Occipital lobe (tissue), 2 donors: ENCODE measurements around the gene MRPL24. TPM values are rescaled to one million over a fixed set of nuclear protein-coding genes. Genes with fewer than 3 reads are reported as not detected.
"Not testable (repeated sequence)": the region's sequence is repeated elsewhere in the genome, so short reads cannot be mapped to it uniquely, and the experiment has no call there.

ENCODE experiments used
- DNase-seq: peaks from one replicate; lab custom pipeline; 2025; lab: John Stamatoyannopoulos, UW
- total RNA-seq: library from RNA; depleted of rRNA; stranded (reverse); fragments of >200 nt; gene quantifications from one replicate; pipeline ENCODE4 v1.2.3, GENCODE V29; 2014

MRPL24 gene
- 10.6 TPM for total RNA-seq

DNA sequence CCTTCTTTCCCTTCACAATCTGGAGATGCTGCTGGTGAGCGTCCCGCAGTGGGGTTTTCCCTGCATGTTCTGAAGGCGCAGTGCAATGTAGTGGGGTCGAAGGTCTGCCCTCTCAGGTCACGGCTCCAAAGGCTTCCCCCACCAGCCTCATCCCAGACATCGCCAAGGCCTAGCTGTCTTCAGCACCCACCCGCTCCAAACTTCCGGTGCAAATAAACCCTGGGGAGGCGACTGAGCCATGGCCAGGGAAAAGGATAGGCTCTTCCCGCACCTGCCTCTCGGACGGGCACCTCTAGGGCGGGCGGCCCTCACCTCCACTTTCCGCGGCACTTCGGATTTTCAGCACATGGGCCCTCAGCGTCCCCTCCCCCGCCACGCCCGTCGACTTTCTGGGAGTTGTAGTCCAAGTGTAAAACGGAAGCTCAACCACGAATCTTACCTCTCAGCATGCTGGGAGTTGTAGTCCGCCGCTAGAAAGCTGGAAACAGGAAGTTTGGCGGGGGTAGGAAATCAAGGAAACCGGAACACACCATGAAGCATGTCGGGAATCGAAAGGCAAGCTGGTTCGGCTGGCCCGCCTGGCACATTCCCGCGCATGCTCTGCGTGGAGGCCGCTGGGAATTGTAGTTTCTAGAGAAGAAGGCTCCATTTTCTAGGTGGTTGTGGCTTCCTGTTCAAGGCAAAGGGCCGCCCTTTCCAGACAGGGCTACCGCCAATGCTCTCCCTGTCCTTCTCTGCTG is at the start of gene MRPL24:
TSS of gene MRPL24 (minus strand) at position 348 of the 740 bp plus-strand sequence. CDS start 2,384 bp downstream, outside the sequence.
- DNase-seq, result peak; percentile 98

DNA sequence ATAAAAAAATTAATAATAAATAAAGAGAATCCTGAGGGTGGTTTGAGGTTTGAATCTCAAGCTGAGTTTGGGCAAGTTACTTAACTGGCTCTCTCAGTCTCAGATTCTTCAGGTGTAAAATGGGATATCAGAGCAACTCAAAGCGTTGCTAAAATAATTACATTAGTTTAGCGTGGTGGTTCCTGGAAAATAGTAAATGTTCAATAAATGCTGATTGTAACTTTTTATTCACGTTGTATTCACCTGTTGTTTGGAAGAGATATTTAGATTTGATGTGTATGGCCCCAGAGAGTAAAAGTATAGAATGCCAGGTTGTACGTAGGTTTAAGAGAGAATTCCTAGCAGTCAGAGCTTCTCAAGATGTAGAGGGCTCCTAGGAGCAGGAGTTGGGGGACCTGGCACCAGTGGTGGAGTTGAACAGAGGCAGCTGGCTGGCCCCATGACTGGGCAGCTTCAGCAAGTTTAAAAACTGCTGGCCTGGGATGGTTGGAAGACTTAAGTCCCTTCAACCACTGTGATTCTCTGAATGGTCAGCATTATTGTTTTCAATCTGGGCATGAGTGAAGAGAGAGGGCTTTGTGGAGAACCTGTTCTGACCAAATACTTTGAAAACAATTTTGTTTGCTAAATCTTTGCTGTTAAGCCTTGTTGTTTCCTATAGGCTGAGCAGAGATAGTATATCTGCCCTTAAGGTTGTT is 48.9 kb upstream of the MRPL24 start:
- no peak for DNase-seq

DNA sequence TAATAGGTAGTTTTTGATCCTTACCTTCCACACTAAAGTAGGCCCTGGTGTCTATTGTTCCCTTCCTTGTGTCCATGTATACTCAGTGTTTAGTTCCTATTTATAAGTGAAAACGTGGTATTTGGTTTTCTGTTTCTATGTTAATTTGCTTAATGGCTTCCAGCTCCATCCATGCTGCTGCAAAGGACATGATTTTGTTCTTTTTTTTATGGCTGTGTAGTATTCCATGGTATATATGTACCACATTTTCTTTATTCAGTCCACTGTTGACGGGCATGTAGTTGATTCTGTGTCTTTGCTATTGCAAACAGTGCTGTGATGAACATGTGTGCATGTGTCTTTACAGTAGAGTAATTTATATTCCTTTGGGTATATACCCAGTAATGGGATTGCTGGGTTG is 47.2 kb upstream of the MRPL24 start:
- DNase-seq, result no peak

DNA sequence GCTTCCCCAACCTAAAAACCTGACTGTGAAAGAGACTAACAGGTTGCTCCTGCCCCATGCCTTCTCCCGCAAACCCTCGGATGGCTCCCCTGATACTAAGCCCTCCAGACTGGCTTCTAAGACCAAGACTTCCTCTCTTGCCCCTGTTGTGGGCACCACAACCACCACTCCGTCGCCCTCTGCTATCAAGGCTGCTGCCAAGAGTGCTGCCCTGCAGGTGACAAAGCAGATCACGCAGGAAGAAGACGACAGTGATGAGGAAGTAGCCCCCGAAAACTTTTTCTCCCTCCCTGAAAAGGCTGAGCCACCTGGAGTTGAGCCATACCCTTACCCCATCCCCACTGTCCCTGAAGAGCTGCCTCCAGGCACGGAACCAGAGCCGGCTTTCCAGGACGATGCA is 45.8 kb upstream of the MRPL24 start:
- no peak for DNase-seq

DNA sequence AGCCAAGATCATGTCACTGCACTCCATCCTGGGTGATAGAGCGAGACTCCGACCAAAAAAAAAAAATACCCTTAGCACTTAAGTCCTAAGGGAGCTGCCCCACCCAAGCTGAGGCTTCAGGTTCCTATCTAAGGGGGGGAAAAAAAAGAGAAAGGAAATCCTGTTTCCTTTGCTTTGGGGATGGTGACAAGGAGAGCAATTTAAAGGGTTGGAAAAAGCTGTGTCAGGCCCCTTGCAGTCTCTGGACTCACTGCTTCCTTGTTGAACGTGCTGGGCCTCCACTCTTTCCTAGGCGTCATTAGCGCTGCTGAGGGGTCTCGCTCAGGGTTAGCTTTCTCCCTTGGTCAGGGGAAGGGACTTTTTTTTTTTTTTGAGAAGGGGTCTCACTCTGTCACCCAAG is 44.6 kb upstream of the MRPL24 start:
- no peak for DNase-seq

DNA sequence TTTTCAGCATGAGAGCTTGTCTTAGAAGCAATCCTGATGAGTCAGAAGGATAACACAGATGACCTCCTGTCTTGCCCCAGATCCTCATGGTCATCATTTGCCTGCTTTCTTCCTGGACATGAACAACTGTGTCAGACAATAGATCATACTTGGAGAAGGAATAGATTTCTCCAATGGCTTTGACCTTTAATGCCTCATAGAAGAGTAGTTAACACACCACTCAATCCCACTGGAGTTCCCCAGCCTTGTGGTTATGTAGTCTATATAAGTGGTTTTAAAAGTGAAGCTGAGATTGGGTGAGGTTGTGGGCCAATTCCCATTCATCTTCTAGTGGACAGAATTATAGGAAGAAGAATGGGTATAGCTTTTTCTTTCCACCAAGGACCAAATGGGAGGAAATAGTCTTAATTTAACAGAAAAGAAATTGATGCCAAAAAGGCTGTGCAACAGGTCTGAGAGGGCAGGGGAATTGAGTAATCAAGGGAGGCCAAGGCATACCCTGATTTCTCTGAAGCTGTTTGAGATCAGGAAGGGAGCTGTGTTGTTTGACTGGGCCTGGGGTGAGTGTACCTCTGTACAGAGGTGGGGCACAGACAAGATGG is 40.8 kb upstream of the MRPL24 start:
- no peak for DNase-seq

DNA sequence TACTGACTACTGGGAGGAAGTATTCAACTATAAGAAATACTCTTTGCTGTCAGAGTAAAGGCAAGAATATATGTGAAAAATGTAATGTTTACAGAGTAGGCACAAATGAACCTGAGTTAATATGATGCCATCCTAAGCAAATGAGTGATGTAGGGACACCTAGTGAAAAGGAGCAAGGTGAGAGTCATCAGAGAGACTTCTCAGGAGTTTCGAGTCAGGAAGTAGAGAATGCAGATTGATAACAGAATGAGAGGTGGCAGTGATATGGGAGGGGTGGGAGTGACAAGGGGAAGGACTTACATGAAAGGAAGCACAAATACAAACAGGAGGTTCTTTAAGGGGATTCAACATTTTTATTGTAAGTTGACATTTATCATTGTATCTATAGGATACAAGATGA is 36.7 kb upstream of the MRPL24 start:
- DNase-seq, result no peak

DNA sequence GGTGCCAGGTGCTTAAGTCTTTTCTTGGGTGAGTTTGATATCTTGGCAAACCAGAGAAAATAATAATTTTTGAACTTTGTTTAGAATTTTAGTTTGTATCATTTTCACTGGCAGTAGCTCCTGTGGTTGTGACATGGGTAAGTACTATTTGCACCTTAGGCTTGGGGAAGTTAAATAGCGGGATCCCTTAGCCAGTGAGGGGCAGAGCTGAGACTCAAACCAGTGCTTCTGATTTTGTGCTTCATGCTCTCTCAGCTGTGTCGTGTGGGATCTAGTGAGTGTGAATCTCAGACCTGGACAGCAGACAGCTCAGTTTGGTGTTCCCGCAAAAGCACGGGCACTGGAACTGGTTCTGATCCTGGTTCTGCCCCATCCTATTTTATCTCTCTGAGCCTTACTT is 36.1 kb upstream of the MRPL24 start:
- no peak for DNase-seq

DNA sequence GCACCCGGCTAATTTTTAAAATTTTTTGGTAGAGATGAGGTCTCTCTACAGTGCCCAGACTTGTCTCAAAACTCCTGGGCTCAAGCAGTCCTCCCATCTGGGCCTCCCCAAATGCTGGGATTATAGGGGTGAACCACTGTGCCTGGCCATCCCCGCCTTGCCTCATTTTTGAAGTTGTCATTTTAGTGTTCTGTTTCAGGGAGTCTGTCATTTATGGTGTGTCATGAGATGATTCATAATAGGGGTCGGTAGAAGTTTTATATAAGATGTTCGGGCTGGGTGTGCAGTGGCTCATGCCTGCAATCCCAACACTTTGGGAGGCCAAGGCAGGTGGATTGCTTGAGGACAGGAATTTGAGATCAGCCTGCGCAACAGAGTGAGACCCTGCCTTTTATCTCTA is 34.9 kb upstream of the MRPL24 start:
- DNase-seq, result no peak

DNA sequence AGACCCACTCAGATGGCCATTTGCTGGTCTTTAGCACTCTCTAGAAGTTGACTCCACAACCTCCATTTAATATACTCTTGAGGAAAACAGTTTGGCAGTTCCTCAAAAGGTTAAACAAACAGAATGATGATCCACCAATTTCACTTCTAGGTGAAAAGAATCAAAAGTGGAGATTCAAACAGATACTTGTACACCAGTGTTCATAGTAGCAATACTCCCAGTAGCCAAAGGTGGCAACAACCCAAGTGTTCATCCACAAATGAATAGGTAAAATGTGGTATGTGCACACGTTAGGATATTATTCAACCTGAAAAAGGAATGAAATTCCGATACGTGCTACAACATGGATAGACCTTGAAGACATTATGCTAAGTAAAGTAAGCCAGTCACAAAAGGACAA is 32.7 kb upstream of the MRPL24 start:
- DNase-seq, result no peak

DNA sequence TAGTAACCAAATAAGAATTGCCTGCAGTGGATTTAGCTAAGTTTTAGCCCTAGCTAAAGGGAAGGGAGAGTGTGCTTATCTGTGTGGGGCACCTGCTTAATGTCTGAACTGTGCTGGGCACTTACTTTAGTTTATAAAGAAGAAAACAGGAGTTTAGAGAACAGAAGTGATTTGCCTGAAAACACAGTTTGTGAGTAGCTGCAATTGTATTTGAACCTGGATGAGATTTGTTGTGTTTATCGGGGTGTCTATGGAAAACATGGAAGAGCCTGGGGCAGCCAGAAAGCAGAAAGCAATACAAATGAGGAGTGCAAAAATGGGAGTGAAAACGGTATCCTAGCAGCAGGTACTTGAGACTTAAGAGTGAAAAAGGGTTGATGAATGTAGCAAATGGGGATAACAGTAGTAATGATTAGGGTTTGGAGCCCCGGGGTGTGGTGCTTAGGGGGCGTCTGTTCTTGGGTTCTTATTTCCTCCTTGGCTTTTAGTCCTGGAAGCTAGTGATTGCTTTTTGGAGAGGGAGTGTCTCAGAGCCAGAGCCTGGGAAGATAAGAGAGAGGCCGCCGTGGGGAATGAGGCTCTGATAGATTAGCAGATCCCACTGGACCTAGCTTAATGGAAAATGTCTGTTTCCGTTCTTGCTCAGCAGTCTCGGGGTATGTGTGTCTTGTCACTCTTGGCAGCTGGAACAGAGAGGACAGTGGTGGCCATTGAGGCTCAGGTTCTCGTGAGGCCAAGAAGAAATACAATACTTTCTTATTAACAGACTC is 32.0 kb upstream of the MRPL24 start:
- DNase-seq, result no peak

DNA sequence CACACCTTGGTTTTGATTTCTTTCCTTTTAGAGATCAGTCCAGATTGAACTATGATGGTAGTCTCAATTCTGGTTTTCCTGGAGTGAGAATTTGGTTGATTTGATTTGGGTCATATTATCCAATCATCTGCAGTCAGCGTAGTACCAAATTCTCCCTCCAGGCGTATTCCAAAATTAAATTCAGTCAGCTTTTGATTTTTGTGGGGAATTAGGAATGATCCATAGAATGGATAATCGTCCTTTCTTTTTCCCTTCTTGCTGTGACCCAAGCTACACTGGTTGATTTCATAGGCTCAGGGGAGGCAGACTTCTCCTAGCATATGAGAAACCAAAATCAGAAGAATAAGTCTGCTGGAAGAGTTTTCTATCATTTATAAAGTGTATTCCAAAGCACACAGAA is 31.3 kb upstream of the MRPL24 start:
- DNase-seq, result no peak

DNA sequence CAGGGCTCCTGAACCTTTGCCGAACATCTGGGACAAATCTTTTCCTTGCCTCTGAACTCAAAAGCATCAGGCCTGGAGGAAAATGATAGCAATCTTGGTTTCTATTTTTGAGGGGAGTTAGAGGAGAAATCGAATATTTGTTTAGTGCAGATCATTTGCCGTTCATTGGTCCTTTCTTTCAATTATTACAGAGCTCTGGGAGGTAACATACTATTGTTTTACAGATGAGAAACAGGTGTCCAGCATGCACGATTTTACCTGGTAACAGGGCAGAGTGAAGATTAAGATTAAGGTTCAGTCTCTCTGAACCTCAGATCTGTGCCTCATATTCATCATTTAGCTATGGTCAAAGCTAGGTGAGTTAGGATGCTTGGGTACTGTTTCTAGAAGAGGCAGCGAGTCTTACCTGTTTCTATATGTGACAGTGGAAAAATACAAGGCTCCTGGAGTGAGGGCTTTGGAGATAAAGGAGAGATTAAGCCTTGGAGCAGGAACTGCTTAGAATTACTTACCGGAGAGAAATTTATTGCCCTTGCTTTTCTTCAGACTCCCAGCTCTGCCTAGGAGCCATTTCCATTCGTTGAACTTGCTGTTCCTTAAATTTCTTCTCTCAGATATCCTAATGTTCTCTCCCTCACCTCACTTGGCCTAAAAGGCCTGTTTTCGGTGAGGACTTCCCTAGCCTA is 27.9 kb upstream of the MRPL24 start:
- DNase-seq, result no peak

DNA sequence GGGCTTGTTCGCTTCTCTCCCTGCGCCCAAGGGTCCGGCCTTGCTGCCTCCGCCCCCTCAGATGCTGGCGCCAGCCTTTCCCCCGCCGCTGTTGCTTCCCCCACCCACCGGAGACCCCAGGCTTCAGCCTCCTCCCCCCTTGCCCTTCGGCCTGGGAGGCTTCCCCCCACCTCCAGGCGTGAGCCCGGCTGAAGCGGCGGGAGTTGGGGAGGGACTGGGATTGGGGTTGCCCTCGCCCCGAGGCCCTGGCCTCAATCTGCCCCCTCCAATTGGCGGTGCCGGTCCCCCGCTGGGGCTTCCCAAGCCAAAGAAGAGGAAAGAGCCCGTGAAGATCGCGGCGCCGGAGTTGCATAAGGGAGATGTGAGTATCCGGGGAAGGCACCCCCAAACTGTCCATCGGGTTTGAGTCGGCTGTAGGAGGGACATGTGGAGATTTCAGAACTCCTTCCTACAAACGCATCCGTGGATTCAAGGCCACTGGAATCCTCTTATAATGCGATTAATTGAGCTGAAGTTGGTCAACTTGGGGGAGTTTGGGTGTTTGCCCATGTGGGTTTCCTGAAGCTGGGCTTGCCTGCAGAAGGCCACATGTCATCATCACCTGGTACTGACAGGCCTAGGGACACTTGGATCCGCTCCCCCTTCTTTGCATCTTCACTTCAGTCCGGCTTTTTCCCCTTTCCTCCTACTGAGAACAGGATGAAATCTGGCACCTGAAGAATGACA is 27.2 kb upstream of the MRPL24 start:
- no peak for DNase-seq

DNA sequence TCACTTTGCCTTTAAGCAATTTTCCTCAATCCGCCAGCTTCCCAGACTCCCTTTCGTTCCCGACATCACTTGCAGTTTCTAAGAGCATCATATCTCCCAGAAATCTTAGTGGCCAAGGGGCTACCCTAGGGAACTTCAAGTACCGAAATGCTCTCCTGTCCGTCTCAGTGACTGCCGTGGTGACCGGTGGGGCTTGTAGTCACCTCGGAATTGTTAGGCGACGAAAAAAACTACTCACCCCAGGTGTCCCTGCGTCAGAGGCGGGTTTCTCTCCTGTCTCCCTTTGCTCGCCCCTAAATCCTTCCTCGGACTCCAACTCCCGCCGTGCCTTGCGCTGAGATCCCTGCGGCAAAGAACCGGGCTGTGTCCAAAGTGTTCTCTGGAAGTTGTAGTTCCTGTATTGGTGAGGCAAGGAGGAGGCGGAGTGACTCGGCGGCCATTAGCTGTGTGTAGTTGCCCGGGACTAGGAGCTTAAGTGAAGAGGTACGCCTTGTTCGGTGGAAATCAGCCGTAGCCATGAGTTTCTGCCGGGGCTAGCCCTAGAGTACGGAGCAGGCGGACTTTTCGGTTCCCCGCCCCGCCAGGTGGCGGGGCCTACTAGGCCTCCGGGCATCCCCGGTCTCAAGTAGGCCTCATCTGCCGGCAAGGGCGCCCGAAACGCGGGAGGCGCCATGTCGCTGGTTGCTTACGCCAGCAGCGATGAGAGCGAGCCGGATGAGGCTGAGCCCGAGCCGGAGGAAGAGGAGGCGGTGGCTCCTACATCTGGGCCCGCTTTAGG is 26.4 kb upstream of the MRPL24 start, which contains the start of gene PRCC:
TSS of gene PRCC (plus strand) at position 435 of the 778 bp plus-strand sequence. CDS start at position 672, 237 bp downstream.
- DNase-seq, result peak; percentile 100

DNA sequence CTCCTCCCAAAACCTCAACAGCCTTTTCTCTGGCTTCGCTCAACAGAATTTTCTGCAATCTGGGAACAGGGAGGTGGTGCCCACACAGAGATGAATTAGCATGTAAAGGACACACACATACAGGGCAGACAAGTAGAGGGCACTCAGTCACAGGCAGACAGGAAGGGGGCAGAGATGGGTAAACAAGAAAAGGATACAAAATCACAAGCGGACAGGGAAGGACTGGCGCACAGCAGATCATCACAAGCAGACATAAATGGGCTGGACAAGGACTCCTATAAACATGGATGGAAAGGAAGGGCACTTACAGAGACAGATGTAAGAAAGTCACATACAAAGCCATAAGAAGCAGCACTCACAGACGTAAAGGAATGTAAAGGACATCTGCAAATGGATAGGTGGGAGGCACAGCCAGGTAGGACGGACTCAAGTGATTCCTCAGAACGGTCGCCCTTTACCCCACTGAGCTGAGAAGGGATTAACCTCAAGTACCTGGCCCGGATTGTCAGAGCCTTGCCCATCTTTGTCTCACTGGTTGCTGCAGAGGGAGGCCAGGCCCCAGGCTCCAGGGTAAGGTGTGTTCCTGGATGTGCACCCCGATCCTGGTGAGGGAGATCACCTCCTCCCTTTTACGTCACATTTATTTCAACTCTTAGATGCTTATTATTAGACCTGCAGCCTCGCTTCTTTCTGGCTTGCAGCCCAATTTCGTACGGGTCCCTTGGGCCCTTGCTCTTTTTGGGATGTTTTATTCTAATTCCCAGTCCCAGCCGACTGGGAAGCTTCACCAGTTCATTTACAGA is 25.6 kb upstream of the MRPL24 start:
- DNase-seq, result peak; percentile 80

DNA sequence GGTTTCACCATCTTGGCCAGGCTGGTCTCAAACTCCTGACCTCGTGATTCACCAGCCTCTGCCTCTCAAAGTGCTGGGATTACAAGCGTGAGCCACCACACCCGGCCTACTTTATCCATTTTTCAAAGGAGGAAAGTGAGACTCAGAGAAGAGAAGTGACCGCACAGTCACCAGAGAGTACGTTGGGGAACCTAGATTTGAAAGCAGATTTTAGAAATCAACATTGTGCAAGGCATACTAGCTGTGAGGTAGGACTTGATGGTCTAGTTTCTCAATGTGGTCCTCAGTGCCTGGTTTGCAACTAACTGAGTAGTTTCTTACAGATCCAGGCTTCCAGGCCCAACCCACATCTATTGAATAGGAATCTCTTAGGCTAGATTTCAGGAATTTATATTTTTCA is 24.8 kb upstream of the MRPL24 start:
- no peak for DNase-seq

DNA sequence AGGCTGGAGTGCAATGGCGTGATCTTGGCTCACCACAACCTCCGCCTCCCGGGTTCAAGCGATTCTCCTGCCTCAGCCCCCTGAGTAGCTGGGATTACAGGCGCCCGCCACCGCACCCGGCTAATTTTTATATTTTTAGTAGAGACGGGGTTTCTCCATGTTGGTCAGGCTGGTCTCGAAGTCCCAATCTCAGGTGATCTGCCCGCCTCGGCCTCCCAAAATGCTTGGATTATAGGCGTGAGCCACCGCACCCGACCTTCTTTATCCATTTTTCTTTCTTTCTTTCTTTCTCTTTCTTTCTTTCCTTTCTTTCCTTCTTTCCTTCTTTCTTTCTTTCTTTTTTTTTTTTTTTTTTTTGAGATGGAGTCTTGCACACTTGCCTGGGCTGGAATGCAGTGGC is 24.2 kb upstream of the MRPL24 start:
- DNase-seq, result not testable (repeated sequence)

DNA sequence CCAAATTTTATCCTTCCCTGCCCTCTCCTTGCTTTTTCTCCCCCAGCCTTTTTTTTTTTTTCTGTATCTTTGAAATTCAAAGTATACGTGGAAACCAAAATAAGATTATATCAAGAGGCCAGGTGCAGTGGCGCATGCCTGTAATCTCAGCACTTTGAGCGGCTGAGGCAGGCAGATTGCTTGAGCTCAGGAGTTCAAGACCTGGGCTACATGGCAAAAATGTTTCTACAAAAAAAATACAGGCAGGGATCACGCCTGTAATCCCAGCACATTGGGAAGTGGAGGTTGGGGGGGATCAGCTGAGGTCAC is 19.9 kb upstream of the MRPL24 start:
- no peak for DNase-seq
